ENCODE measurements around the gene PKNOX2. TPM values are rescaled to one million over a fixed set of nuclear protein-coding genes. Genes with fewer than 3 reads are reported as not detected.

PKNOX2 gene
- total RNA-seq, 1 experiment from 2014 or later, result not detected

DNA sequence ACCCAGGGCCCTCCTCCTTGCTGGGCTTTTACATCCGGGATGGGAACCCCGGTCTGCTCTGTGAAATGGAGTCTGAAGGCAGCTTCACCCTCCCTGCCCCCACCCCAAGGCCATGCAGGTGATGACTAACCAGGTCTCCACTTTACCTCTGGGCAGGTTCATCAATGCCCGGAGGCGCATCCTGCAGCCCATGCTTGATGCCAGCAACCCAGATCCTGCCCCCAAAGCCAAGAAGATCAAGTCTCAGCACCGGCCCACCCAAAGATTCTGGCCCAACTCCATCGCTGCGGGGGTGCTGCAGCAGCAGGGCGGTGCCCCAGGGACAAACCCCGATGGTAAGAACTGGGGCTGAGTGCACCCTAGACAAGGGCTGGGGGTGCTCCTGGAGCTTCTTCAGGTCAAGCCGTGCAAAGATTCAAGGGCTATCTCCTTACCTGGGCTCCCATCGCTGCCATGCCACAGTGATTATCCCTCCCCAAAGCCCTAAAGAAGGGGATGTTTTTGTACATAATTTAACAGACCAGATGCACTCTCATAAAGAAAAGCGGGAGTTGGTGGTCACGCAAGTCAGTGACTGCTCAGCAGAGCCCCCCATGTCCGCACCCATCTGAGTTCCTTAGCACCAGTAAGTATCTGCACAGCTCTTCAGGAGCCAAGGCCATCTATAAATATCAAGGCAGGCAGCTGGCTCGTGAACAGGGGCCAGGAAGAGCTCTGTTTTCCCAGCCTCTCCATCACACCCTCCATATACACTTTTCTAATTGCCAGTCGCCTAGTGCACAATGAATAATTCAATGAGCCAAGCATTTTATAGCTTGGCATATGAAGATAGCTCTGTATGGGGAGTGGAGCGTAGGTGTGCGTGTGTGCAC, 265.5 kb downstream of the PKNOX2 start:
- Mint-ChIP-seq H3K9me3 (ENCODE audit: unreplicated experiment) (no peaks in the 10 kb centered on the region), H3K4me3 (ENCODE audit: unreplicated experiment) (no peak overlapping the region), H3K4me1 (ENCODE audit: low read depth, unreplicated experiment) (no peaks in the 10 kb centered on the region), H3K27me3 (ENCODE audit: insufficient read depth, unreplicated experiment) (peaks cover 20% of the 10 kb centered on the region), H3K36me3 (ENCODE audit: insufficient read depth, unreplicated experiment) (no peaks in the 10 kb centered on the region), H3K27ac (ENCODE audit: unreplicated experiment) (no peak overlapping the region)
- no TSS peak for BruUV-seq (replicated peaks)
- H3K4me1 ChIP-seq, result 0 out of 2 replicates have a peak, but pooled peaks cover 7% of the 10 kb centered on the region
- TF ChIP-seq, protein P1, sequence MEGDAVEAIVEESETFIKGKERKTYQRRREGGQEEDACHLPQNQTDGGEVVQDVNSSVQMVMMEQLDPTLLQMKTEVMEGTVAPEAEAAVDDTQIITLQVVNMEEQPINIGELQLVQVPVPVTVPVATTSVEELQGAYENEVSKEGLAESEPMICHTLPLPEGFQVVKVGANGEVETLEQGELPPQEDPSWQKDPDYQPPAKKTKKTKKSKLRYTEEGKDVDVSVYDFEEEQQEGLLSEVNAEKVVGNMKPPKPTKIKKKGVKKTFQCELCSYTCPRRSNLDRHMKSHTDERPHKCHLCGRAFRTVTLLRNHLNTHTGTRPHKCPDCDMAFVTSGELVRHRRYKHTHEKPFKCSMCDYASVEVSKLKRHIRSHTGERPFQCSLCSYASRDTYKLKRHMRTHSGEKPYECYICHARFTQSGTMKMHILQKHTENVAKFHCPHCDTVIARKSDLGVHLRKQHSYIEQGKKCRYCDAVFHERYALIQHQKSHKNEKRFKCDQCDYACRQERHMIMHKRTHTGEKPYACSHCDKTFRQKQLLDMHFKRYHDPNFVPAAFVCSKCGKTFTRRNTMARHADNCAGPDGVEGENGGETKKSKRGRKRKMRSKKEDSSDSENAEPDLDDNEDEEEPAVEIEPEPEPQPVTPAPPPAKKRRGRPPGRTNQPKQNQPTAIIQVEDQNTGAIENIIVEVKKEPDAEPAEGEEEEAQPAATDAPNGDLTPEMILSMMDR (IDR thresholded peaks at IDR 0.05; ENCODE audit: insufficient read depth in 1 of 2, low read depth in 1 of 2, low read length in 1 of 2, severe bottlenecking in 1 of 2, unreplicated experiment in 1 of 2), result no peak
- ChIA-PET POLR2A (no interaction called here), CTCF (interaction anchor here (0.6 to 3.7 kb wide), 7 partner anchors 8 to 339 kb away, joined by 3 to 20 read pairs (median 3); no protein-coding TSS in a partner anchor)
- no peaks in the 10 kb centered on the region for H3K36me3 ChIP-seq (ENCODE audit: control insufficient read depth, insufficient read depth, low read length)
- intact Hi-C loops (cut with micrococcal nuclease; ENCODE audit: unreplicated experiment), result loop anchor here (1.0 to 5.0 kb wide), 3 partner anchors 339 to 468 kb away; no protein-coding TSS in a partner anchor
- no peak overlapping the region for H3K4me3 ChIP-seq (ENCODE audit: low read depth, low read length)
- DNase-seq, result no peak
- H3K9me3 ChIP-seq, result no peaks in the 10 kb centered on the region
- H3K27me3 ChIP-seq (replicated peaks; ENCODE audit: control insufficient read depth, insufficient read depth, low read length), result no peaks in the 10 kb centered on the region

DNA sequence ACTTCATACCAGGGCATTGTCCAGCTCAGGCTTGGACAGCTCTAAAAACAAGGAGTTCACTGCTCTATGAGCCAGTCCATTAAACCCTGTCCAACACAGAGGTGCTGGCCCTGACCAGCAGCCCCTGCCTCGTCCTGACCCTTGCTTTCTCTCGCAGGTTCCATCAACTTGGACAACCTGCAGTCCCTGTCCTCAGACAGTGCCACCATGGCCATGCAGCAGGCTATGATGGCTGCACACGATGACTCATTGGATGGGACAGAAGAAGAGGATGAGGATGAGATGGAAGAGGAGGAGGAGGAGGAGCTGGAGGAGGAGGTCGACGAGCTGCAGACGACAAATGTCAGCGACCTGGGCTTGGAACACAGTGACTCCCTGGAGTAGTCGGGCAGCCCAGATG, 266.5 kb downstream of the PKNOX2 start:
- POLR2A ChIA-PET, result no interaction called here
- no peaks in the 10 kb centered on the region for H3K9me3 Mint-ChIP-seq (ENCODE audit: unreplicated experiment)
- TF ChIP-seq, protein P1 (IDR thresholded peaks at IDR 0.05; ENCODE audit: insufficient read depth in 1 of 2, low read depth in 1 of 2, low read length in 1 of 2, severe bottlenecking in 1 of 2, unreplicated experiment in 1 of 2), result no peak

DNA sequence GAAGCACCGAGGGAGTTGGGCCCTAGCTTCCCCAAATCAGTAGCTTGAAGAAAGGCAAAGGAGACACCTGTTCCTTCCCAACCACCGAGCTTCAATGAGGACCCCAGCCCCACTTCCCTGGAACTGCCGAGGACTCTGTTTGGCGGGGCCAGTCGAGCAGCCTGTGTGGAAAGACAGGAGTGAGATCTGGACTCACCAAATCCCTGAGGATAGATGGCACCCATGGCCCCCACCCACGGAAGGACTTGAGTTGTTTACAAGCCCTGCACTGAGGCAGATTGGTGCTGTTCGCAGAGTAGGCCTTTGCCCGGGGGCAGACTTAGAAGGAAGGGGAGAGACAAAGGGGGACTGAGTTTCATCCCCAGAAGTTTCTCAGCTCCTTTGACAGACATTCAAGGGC, 266.9 kb downstream of the PKNOX2 start:
- H3K27me3 Mint-ChIP-seq (ENCODE audit: insufficient read depth, unreplicated experiment), result peaks cover 12% of the 10 kb centered on the region
- no TSS peak for BruUV-seq (replicated peaks)
- POLR2A ChIA-PET, result no interaction called here

More for the DNA sequence above, 266.5 kb downstream of the PKNOX2 start:
- CTCF ChIA-PET, result interaction anchor here (0.8 to 3.7 kb wide), 2 partner anchors 30 to 340 kb away, joined by 3 to 20 read pairs; no protein-coding TSS in a partner anchor
- H3K27me3 Mint-ChIP-seq (ENCODE audit: insufficient read depth, unreplicated experiment), result peaks cover 15% of the 10 kb centered on the region
- H3K27ac Mint-ChIP-seq (ENCODE audit: unreplicated experiment), result no peak overlapping the region
- H3K4me3 Mint-ChIP-seq (ENCODE audit: unreplicated experiment), result no peak overlapping the region
- no peaks in the 10 kb centered on the region for H3K36me3 Mint-ChIP-seq (ENCODE audit: insufficient read depth, unreplicated experiment)
- DNase-seq, result no peak
- Histone ChIP-seq H3K4me3 (ENCODE audit: low read depth, low read length) (no peak overlapping the region), H3K9me3 (no peaks in the 10 kb centered on the region), H3K36me3 (ENCODE audit: control insufficient read depth, insufficient read depth, low read length) (no peaks in the 10 kb centered on the region), H3K27me3 (replicated peaks; ENCODE audit: control insufficient read depth, insufficient read depth, low read length) (no peaks in the 10 kb centered on the region), H3K4me1 (0 out of 2 replicates have a peak, but pooled peaks cover 7% of the 10 kb centered on the region)
- BruUV-seq (replicated peaks), result no TSS peak
- no peaks in the 10 kb centered on the region for H3K4me1 Mint-ChIP-seq (ENCODE audit: low read depth, unreplicated experiment)
- intact Hi-C loops (cut with micrococcal nuclease; ENCODE audit: unreplicated experiment), result no loop called here

More for the DNA sequence above, 266.9 kb downstream of the PKNOX2 start:
- Mint-ChIP-seq H3K4me3 (ENCODE audit: unreplicated experiment) (no peak overlapping the region), H3K27ac (ENCODE audit: unreplicated experiment) (no peak overlapping the region), H3K36me3 (ENCODE audit: insufficient read depth, unreplicated experiment) (no peaks in the 10 kb centered on the region), H3K4me1 (ENCODE audit: low read depth, unreplicated experiment) (no peaks in the 10 kb centered on the region), H3K9me3 (ENCODE audit: unreplicated experiment) (no peaks in the 10 kb centered on the region)
- Histone ChIP-seq H3K9me3 (no peaks in the 10 kb centered on the region), H3K4me3 (ENCODE audit: low read depth, low read length) (no peak overlapping the region), H3K4me1 (0 out of 2 replicates have a peak, but pooled peaks cover 7% of the 10 kb centered on the region), H3K36me3 (ENCODE audit: control insufficient read depth, insufficient read depth, low read length) (no peaks in the 10 kb centered on the region), H3K27me3 (replicated peaks; ENCODE audit: control insufficient read depth, insufficient read depth, low read length) (no peaks in the 10 kb centered on the region)
- CTCF ChIA-PET, result interaction anchor here (0.8 to 3.7 kb wide), 2 partner anchors 30 to 340 kb away, joined by 3 to 20 read pairs; no protein-coding TSS in a partner anchor
- TF ChIP-seq, protein P1 (IDR thresholded peaks at IDR 0.05; ENCODE audit: insufficient read depth in 1 of 2, low read depth in 1 of 2, low read length in 1 of 2, severe bottlenecking in 1 of 2, unreplicated experiment in 1 of 2), result no peak
- no peak for DNase-seq
- intact Hi-C loops (cut with micrococcal nuclease; ENCODE audit: unreplicated experiment), result no loop called here

Data from Caco-2 (cell line).